ENCODE results near the gene MYOG.

The MYOG gene

GRCh38 chr1:203050826-203051225 is 35.0 kb downstream of the MYOG start:
- Histone ChIP-seq H3K4me3 (no peak overlapping the region), H3K9me3 (ENCODE audit: low read depth, low read length) (no peaks in the 10 kb centered on the region), H3K9ac (ENCODE audit: insufficient read length) (no peak overlapping the region), H3K27ac (no peak overlapping the region), H3K36me3 (ENCODE audit: insufficient read depth, low read length) (no peaks in the 10 kb centered on the region)
- no peak for TF ChIP-seq POLR2AphosphoS5 (IDR thresholded peaks at IDR 0.05; ENCODE audit: borderline replicate concordance, low read depth, low read length)
- no peak for TF ChIP-seq EZH2 (IDR thresholded peaks at IDR 0.05)
- TF ChIP-seq FOXP2 (optimal IDR thresholded peaks at IDR 0.05; ENCODE audit: control extremely low read depth, extremely low read length, insufficient read depth): no peak
- DNase-seq (ENCODE audit: low read depth, low spot score): no peak

GRCh38 chr1:203049576-203050180 is 36.1 kb downstream of the MYOG start:
- TF ChIP-seq EZH2 (IDR thresholded peaks at IDR 0.05) (no peak), POLR2AphosphoS5 (IDR thresholded peaks at IDR 0.05; ENCODE audit: borderline replicate concordance, low read depth, low read length) (no peak), FOXP2 (optimal IDR thresholded peaks at IDR 0.05; ENCODE audit: control extremely low read depth, extremely low read length, insufficient read depth) (no peak)
- H3K9me3 ChIP-seq (ENCODE audit: low read depth, low read length): no peaks in the 10 kb centered on the region
- no peaks in the 10 kb centered on the region for H3K36me3 ChIP-seq (ENCODE audit: insufficient read depth, low read length)
- no peak overlapping the region for H3K9ac ChIP-seq (ENCODE audit: insufficient read length)
- H3K27ac ChIP-seq: no peak overlapping the region
- DNase-seq (ENCODE audit: low read depth, low spot score): no peak
- no peak overlapping the region for H3K4me3 ChIP-seq

- H3K36me3 ChIP-seq (ENCODE audit: insufficient read depth, low read length): no peaks in the 10 kb centered on the region
- no peaks in the 10 kb centered on the region for H3K9me3 ChIP-seq (ENCODE audit: low read depth, low read length)
- TF ChIP-seq FOXP2 (optimal IDR thresholded peaks at IDR 0.05; ENCODE audit: control extremely low read depth, extremely low read length, insufficient read depth): no peak
- TF ChIP-seq POLR2AphosphoS5 (IDR thresholded peaks at IDR 0.05; ENCODE audit: borderline replicate concordance, low read depth, low read length): no peak
- no peak for TF ChIP-seq EZH2 (IDR thresholded peaks at IDR 0.05)
- no peak overlapping the region for H3K27ac ChIP-seq
- no peak for DNase-seq (ENCODE audit: low read depth, low spot score)
- no peak overlapping the region for H3K4me3 ChIP-seq
- H3K9ac ChIP-seq (ENCODE audit: insufficient read length): no peak overlapping the region
These were observed 36.7 kb downstream of the MYOG start for GRCh38 chr1:203049077-203049476.

GRCh38 chr1:203048555-203049051 is 37.2 kb downstream of the MYOG start:
- Histone ChIP-seq H3K27ac (no peak overlapping the region), H3K9ac (ENCODE audit: insufficient read length) (no peak overlapping the region), H3K4me3 (no peak overlapping the region), H3K9me3 (ENCODE audit: low read depth, low read length) (no peaks in the 10 kb centered on the region), H3K36me3 (ENCODE audit: insufficient read depth, low read length) (no peaks in the 10 kb centered on the region)
- TF ChIP-seq FOXP2 (optimal IDR thresholded peaks at IDR 0.05; ENCODE audit: control extremely low read depth, extremely low read length, insufficient read depth) (no peak), POLR2AphosphoS5 (IDR thresholded peaks at IDR 0.05; ENCODE audit: borderline replicate concordance, low read depth, low read length) (no peak)
- DNase-seq (ENCODE audit: low read depth, low spot score): no peak

GRCh38 chr1:203048086-203048485 is 37.7 kb downstream of the MYOG start:
- DNase-seq (ENCODE audit: low read depth, low spot score): no peak
- TF ChIP-seq EZH2 (IDR thresholded peaks at IDR 0.05) (no peak), POLR2AphosphoS5 (IDR thresholded peaks at IDR 0.05; ENCODE audit: borderline replicate concordance, low read depth, low read length) (no peak), FOXP2 (optimal IDR thresholded peaks at IDR 0.05; ENCODE audit: control extremely low read depth, extremely low read length, insufficient read depth) (no peak)
- Histone ChIP-seq H3K9me3 (ENCODE audit: low read depth, low read length) (no peaks in the 10 kb centered on the region), H3K27ac (no peak overlapping the region), H3K4me3 (no peak overlapping the region), H3K36me3 (ENCODE audit: insufficient read depth, low read length) (no peaks in the 10 kb centered on the region), H3K9ac (ENCODE audit: insufficient read length) (no peak overlapping the region)

GRCh38 chr1:203046984-203047630 is 38.7 kb downstream of the MYOG start:
- DNase-seq (ENCODE audit: low read depth, low spot score): no peak
- Histone ChIP-seq H3K4me3 (no peak overlapping the region), H3K9ac (ENCODE audit: insufficient read length) (no peak overlapping the region), H3K27ac (no peak overlapping the region), H3K36me3 (ENCODE audit: insufficient read depth, low read length) (no peaks in the 10 kb centered on the region), H3K9me3 (ENCODE audit: low read depth, low read length) (no peaks in the 10 kb centered on the region)
- no peak for TF ChIP-seq EZH2 (IDR thresholded peaks at IDR 0.05)
- no peak for TF ChIP-seq POLR2AphosphoS5 (IDR thresholded peaks at IDR 0.05; ENCODE audit: borderline replicate concordance, low read depth, low read length)
- no peak for TF ChIP-seq FOXP2 (optimal IDR thresholded peaks at IDR 0.05; ENCODE audit: control extremely low read depth, extremely low read length, insufficient read depth)

- DNase-seq (ENCODE audit: low read depth, low spot score): no peak
- no peaks in the 10 kb centered on the region for H3K9me3 ChIP-seq (ENCODE audit: low read depth, low read length)
- TF ChIP-seq POLR2AphosphoS5 (IDR thresholded peaks at IDR 0.05; ENCODE audit: borderline replicate concordance, low read depth, low read length) (no peak), FOXP2 (optimal IDR thresholded peaks at IDR 0.05; ENCODE audit: control extremely low read depth, extremely low read length, insufficient read depth) (no peak), EZH2 (IDR thresholded peaks at IDR 0.05) (no peak)
- no peaks in the 10 kb centered on the region for H3K36me3 ChIP-seq (ENCODE audit: insufficient read depth, low read length)
- no peak overlapping the region for H3K27ac ChIP-seq
- H3K4me3 ChIP-seq: no peak overlapping the region
- H3K9ac ChIP-seq (ENCODE audit: insufficient read length): no peak overlapping the region
These were observed 39.8 kb downstream of the MYOG start for GRCh38 chr1:203045821-203046594.

GRCh38 chr1:203045336-203045735 is 40.5 kb downstream of the MYOG start:
- DNase-seq (ENCODE audit: low read depth, low spot score): no peak
- Histone ChIP-seq H3K27ac (no peak overlapping the region), H3K9me3 (ENCODE audit: low read depth, low read length) (no peaks in the 10 kb centered on the region), H3K36me3 (ENCODE audit: insufficient read depth, low read length) (no peaks in the 10 kb centered on the region), H3K9ac (ENCODE audit: insufficient read length) (no peak overlapping the region), H3K4me3 (no peak overlapping the region)
- TF ChIP-seq POLR2AphosphoS5 (IDR thresholded peaks at IDR 0.05; ENCODE audit: borderline replicate concordance, low read depth, low read length) (no peak), FOXP2 (optimal IDR thresholded peaks at IDR 0.05; ENCODE audit: control extremely low read depth, extremely low read length, insufficient read depth) (no peak), EZH2 (IDR thresholded peaks at IDR 0.05) (no peak)

Measured in SK-N-MC (cell line).